ENCODE measurements around the gene FAM234B.

FAM234B gene

DNA sequence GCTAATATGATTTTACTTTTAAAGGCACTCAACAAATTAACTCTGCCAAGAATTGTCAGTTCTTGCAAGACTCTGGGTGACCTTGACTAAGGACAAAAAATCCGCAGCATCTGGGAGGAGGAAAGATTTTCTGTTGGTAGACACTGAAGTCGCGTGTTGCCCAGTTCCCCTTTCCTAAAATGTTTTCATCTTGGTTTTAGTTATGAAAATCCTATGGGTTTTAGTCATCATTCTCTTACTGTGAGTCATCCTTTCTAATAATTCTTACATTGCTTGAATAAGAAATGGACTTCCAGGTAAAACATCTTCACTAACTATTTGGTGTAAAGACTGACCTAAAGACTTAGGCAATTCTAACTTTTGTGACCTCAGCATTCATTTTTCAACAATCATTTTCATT, 50.2 kb downstream of the FAM234B start:
- peak; percentile 88 for DNase-seq

DNA sequence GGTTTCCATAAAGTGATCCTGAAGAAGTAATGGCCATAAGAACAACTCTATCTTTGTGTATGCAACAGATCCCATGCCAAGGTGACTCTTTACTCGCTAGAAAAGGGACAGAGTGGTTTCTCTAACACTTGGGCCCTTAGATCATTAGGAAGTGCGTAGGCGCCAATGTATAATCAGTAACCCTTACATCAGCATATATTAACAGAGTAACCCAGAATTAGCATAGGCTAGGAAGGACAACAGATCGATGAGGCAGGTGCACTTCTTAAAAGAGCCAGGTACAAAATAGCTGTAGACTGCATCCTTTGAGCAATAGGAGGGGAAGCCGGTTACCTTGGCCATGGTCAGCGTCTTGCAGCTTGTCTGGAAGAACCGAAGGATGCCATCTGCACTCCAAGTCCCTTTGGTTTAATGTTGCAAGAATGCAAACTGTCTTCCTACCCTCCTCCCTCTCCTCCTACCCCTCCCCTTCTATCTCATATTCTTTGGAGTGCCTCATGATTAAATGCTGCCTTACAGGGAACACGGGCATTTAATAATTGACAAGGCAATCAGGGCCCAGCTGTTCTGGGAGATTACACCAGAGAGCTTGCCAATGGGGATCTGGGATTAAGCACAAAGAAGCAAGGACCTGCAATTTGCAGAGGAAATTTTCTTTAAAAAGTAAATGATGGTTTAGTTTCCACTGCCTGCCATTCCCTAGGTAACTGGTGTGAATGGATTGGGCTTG, 51.2 kb downstream of the FAM234B start:
- DNase-seq: no peak

DNA sequence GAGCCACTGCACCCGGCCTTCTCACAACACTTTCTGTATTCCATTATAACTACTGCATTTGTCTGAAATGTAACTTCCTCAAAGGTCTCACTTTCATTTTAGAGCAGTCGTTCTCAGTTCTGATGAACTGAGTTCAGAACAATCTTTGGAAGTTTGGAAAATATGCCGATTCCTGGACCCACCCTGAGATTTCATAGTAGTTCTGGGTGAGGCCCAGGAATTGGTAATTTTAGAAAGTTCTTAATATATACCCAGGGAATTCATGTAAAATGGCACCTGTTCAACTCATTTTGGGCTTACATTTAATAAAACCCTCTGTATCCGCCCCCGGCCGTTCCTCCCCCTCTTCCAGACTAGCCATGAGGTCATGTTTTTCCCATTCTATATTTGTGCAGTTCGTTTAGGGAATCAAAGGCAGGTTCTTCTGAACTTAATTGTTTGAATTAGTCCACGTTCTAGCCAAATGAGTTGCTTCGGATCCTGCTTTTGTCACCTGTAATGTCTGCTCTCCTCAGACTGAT, 53.4 kb downstream of the FAM234B start:
- peak; percentile 72 for DNase-seq

DNA sequence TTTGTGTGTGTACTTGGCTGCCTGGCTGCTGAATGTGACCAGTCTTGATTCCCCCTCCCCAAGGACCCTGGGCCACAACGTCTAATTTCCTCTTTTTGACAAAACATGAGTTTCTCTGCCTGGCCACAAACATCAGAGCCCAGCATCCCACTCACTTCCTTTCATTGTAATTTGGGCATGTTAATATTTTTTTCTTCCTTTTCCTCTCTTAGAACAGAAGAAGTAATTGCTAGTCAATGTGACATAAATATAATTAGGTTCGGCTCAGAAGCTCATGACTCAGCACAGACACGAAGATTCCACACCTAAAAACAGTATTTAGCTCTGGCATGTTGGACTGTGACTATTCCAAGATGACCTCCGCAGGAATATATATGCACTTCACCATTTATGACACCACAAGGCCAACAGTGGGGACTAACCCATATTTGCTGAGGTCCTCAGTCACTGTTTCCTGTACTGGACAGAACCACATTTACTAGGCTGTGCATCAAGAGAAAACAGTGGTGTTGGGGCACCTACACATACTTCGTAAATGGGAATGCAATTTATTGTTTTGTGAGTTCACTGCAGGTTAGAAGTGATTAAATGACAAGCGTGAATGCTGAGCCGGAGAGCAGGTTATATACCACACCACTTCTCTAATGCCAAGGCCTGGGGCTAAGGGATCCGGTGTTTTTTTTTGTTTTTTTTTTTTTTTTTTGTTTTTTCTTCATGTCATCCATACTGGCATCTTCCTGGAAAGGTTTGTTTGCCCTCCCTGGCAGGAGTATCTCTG, 55.1 kb downstream of the FAM234B start:
- DNase-seq: peak; percentile 70

DNA sequence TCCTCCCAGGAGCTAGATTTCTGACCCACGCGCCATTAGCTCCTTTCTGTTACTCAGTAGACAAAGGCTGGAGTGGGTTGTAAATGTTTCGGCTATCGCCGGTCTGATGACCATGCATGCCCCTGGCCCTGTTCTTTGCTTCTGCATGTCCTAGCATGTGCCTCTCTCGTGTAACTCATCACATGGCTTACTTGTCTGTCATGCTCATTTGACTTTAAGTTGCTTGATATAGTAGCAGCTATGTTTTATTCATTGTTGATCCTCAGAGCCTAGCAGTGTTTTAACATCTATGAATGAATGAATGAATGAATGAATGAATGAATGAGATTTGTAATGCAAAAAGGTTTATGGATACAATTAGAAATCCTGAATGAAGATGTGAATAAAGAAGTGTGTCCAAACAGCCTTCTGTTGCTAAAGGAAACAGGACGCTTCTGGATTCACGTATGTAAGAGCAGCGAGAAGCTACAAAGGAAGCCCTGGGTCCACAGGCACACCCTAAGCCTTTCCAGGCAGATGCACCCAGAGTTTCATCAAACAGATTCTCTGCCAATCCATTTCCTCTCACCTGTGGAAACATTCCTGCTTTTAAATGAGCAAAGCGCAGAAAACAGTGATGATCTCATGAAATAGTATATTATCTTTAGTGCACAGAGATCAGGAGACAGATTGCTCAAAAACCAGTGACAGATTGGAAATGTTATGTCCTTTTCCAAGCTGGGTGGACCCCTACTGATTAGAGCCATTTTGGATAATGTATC, 55.8 kb downstream of the FAM234B start:
- peak; percentile 41 for DNase-seq

DNA sequence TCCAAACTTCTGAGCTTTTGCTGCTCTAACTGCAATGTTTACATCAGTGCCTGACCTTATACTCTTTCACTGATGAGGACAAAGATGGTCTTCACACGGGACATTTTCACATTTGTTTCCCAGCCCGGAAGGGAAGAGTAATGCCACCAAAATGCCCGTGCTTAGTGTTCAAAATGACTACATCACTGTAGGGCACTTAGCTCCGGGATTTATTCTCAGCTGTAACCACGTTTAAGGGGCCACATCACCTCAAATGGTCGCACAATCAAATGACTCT, 56.4 kb downstream of the FAM234B start:
- peak; percentile 81 for DNase-seq

DNA sequence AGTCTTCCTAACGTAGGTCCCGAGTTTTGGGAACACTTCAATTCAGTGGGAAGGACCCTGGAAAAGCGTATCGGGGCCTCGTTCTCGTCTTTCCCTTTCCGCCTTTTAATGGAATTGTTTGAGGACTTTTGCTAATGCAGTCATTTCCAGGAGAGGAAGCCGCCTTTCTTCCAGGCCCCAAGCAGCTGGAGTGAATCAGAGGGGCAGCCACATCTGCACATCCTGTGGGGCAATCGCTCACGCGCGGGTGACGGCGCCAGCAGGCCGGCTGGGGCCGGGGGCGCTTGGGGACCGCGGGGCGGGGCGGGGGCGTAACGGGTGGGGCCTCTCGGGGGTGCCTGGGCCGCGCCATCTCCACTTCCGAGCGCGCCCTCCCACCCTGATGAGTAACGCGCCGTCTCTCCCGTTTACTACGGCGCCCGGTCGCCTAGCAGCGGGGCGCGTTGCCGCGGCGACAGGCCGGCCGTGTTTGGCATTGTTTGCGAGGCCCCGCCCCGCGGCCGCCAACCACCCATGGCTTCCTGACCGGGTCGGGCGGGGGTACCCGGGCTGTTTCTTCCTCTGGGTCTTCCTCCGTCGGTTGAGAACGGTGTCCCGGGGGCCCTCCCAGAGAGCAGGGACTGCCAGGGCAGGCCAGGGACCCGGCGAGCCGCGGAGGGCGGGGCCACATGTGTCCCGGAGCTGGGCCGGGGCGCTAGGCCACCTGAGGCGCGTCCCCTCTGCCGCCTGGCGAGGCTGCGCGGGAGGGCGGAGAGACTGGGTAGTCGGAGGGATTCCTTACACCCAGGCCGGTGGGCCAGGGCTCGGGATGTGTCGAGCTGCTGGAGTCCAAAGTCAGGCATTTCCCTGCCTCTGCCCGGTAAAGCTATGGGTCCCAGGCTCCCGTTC, 56.9 kb downstream of the FAM234B start:
- peak; percentile 99 for DNase-seq

DNA sequence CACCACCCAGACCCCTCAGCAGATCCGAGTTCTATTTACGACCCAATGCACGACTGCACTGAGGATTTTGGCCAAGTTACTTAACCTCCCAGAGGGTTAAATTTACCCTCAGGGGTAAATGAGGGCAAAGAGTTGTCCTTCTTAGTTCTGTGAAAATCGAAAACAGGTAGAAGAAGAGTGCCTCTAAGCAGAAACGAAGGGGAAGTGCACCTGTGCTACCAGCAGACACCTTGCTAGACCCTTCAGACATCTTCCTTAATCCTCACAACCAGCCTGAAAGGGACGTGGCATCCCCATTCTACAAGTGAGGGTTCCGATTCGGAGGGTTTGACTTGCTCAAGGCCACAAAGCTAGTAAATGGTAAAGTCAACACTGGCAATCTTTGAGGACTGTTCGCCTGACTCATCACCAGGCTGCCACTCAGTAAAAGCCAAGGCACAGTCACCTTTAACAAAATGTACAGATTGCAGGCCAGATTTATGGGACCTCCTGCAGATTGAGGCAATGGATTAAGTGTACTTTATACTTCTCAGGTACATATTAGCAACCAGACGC, 57.7 kb downstream of the FAM234B start:
- peak; percentile 45 for DNase-seq

DNA sequence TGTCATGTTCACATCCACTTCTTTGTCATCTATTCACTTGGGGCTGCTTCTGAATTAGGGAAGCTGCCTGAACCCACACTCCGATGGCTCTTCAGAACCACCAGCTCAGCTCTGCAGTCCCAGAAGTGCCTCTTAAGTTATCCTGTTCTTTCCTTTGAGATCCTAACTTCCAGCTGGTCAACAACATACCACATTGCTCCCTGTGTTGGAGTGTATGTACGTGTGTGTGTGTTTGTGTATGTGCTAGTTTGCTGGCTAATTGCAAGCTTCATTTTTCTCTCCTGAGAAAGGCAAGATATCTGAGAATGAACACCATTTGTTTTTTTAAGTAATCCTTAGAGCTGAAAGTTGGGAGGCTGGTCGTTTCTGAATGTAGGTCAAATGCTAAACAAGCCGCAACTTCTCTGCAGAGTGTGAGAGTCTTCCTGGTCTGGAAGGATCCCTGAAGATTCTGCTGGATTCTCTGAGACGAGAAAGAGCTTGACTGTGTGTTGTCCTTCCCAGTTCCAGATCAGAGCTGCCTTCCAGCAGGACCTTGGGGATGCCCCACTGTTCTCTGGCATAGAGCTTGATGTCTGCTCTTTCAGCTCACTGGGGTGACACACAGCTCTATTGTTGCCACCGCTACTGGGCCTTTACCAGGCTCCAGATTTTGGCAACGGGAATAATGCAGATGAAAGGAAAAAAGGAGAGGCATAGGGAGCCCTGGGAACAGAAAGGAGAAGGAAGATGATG, 58.4 kb downstream of the FAM234B start:
- peak; percentile 49 for DNase-seq

DNA sequence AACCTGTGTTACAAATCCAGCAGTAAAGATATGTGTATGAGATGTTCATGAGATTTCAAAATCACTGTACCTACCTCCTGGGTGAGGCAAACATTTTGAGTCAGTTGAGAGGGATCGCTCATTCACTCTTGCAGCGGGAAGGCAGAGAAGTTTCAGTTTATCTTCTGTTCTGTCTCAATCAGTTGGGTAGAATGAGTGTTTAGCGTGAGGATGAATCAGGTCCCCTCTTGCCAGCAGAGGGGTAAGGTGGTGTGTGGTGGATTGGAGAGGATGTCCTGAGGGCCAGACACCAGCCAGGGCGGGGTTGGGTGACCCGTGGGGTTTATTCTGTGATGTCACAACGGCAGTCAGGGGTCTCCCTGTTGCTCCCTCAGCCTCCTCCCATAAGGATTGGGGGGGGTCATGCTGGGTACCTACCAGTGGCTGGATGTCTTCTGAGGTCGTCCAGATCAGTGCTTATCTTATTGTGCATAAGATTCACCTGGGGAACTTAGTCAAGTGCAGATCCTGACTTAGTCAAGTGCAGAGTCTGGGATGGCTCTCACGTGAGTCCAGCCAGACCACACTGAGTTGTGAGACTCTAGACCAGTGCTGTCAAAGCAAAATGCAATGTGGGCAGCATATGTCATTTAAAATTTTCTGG, 59.3 kb downstream of the FAM234B start, which contains the start of gene GSG1:
Gene GSG1 (minus strand): TSS at position 277 of the 643 bp plus-strand sequence. CDS start 155 bp downstream, at position 122.
- DNase-seq: peak; percentile 65

DNA sequence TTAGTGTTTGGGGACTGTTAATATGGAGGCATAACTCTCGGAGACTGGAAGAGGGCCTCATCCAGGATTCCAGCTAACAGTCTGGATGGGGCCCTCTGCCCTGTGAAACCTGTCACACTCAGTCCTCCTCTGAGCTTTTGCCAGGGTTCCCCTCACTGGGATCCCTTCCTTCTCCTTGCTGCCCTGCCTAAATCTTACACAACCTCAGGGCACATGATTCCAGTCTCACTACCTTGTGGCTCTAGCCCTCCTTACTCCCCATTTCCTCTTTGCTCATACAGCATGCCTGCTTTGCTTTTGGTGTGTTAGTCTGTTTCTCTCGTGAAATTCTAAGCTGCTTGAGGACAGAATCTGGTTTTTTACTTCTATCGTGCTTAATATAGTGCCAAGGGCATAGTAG, 60.2 kb downstream of the FAM234B start:
- DNase-seq: peak; percentile 77

DNA sequence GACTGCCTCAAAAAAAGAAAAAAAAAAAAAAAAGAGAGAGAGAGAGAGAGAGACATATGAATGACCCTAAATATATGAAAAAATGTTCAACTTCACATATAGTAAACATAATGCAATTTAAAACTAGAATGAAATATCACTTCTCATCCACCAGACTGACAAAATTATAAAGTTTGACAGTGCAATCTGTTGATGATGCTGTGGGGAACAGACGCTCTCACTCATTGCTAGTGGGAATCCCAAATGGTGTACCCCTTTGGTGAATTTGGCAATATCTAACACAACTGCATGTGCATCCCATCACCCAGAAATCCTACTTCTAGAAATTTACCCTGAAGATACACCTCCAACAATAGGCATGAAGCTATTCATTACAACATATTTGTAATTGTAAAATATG, 61.6 kb downstream of the FAM234B start:
- DNase-seq: no peak

DNA sequence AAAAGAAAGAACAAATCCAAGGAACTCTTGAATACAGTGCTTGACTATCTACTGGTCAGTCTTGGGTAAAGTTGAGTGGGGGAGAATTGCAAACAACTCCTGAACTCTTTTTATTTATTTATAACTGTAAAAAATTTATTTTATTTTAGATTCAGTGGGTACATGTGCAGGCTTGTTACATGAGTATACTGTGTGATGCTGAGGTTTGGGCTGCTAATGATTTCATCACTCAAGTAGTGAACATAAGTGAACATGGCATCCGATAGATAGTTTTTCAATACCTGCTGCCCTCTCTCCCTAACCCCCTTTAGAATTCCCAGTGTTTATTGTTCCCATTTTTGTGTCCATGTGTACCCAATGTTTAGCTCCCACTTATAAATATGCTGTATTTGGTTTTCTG, 62.5 kb downstream of the FAM234B start:
- DNase-seq: no peak

DNA sequence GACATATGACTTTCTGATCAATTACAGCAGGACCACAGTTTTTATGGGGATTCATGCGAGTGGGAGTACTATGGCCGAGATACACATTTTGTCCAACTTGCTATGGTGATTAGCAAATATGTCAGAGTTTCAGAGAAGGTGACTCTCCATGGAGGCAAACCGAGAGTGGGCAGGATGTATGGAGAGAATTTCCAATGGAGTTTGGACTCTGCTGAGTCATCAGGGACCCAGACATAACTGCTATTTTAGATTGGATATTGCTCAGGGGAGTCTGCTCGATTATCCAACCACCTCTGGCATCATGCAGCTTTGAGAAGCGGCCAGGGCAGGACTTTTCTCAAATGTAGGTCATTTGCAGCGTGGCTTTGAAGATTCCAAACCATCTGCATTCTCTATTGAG, 68.8 kb downstream of the FAM234B start:
- no peak for DNase-seq

DNA sequence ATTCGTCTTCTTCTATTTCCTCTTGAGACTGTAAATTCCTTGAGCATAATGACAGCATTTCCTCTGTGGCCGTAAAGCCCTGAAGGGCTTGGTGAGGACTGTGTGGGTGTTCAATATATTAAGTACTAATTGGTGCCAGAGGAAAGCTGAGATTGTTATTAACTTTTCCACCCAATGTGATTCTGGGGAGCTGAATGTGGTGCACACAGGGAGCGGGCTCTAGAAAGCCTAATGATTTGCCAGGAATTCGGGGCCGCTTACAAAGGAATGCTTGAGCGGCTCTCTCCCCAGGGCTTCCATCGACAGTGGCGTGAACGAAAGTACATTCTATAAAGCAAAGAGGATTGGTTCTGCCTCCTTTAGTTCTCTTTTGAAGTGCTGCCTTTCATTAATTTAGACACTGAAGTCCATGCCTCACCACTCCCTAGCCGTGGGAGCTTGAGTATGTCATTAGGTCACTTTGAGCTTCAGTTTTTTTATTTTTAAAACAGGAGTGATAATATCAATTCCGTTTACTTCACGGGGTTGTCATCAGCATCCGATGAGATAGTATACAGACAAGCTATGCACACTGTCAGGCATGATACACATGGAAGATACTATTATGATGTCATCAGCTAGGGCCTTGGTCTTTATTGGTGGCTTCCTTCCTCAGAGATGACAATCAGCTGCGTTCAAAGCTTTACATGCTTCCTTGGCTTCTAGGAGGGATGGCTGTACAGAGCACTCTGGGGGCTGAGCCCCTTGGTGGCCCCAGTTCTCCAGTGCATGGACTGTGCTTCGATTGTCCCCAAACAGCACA, 70.3 kb downstream of the FAM234B start:
- no peak for DNase-seq

DNA sequence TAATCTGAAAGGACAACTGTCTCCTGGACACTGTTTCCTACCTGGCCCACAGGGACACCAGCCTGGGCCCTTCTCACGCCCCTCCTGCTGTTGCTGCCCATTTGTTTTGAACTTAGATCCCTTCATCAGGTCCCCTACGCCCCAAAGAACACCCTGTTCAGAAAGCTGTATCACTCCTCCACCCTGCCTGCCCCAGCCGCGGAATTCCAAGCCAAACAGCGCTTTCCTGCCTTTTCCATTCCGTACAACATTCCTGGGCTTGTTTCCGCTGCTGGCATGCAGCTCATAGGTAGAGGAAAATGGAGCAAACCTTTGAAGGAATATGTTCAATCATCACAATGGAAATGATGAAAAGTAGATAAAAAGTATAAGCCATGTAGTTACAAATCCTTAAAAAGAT, 72.1 kb downstream of the FAM234B start:
- no peak for DNase-seq

DNA sequence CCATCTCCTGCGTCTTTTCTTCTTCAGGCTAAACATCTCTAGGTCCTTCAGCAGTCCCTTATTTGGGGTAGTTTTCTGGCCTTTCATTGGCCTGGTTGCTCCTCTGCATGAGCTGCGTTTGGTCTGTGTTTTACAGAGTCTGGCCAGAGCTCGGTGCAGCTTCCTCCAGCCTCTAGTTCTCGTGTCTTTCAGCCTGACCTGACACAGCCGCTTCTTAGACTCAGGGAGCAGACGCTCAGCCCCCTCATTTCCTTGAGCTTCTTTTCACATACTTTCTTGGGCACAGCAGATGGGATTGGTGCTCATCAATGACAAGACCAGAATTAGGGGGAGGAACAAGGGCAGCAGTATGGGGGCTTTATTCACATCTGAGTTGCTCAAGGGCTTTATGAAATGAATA, 72.8 kb downstream of the FAM234B start:
- DNase-seq: no peak

DNA sequence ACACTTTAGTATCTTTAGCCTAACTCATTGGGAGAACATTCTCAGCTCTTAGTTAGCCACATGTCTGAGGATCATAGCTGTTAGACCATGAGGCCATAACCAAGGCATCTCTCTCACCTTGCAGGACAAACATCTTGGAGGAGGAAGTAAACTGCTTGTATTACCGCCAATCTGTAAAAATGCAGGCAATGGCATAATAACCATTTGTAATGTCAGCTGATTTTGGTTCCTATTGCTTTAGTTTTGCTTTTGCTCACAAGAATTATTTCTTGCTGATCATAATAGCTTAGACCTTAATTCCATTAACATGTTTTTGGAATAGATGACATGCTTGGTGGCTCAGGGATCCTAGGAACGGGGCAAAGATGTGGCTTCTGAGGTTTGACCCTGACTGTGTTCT, 75.6 kb downstream of the FAM234B start:
- DNase-seq: peak; percentile 47

DNA sequence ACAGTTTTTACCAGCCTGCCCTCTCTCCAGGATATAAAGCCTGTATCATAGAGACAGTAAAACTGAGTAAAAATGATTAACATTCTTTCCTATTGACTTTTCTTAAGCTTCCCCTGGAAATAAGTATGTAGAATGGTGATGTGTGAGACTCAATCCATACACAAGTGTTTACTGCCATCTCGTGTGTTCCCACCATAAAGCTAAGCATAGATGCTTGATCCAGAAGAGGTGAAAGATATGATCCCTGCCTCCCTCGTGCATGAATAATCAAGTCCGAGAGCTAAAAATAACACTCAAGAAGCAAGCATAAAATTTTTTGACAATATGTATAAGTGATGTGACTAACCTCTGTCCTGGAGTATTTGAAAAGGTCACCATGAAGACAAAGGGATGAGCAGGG, 76.2 kb downstream of the FAM234B start:
- no peak for DNase-seq

DNA sequence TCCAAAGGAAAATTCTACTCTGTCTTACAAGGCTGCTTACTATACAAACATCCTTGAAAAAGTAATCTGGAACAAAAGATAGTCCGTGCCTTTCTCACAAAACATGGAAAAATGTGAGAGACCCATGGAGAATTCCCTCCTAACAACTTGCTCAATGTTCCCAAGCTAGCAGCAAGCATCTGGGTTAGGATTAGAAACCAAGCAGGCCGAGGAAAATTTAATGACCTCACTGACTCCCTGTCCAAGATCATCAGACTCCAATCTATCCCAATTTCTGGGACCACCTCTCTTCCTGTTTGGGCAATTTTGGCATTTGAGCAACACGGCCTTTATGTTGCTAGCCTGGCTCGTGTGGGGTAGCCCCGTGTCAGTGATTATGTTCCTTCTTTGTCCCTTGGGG, 77.4 kb downstream of the FAM234B start:
- no peak for DNase-seq
